C4-2B (cell line): ENCODE measurements around the gene RAB1A.

Source experiments
- ZFX ChIP-seq: fragments of 450-650 bp; IDR thresholded peaks from 2 replicates; pipeline ENCODE4 v1.6.1; 2017
- TF ChIP-seq, protein P1 (sequence below): fragments of 450-650 bp; conservative IDR thresholded peaks from 2 replicates; pipeline ENCODE4 v1.5.1; 2017; ENCODE audit warnings: mild to moderate bottlenecking

DNA sequence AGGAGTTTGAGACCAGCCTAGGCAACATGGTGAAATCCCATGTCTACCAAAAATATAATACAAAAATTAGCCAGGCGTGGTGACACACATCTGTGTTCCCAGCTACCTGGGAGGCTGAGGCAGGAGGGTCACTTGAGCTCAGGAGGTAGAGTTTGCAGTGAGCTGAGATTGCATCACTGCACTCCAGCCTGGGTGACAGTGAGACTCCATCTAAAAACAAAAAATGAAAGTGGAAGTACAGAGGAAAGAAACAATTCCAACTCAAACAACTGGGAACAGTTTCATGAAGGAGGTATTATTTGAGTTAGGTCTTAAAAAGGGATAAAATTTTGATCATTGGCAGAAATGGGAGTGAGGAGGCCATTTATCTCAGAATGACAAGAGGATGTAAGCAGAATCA lies 6.3 kb upstream of the RAB1A start:
- TF ChIP-seq, protein P1, sequence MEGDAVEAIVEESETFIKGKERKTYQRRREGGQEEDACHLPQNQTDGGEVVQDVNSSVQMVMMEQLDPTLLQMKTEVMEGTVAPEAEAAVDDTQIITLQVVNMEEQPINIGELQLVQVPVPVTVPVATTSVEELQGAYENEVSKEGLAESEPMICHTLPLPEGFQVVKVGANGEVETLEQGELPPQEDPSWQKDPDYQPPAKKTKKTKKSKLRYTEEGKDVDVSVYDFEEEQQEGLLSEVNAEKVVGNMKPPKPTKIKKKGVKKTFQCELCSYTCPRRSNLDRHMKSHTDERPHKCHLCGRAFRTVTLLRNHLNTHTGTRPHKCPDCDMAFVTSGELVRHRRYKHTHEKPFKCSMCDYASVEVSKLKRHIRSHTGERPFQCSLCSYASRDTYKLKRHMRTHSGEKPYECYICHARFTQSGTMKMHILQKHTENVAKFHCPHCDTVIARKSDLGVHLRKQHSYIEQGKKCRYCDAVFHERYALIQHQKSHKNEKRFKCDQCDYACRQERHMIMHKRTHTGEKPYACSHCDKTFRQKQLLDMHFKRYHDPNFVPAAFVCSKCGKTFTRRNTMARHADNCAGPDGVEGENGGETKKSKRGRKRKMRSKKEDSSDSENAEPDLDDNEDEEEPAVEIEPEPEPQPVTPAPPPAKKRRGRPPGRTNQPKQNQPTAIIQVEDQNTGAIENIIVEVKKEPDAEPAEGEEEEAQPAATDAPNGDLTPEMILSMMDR = no peak
- TF ChIP-seq ZFX = no peak
